Caco-2 (cell line): ENCODE measurements around the gene TCP1. TPM values are rescaled to one million over a fixed set of nuclear protein-coding genes. Genes with fewer than 3 reads are reported as not detected.

Experiments
- BruUV-seq: library from RNA; stranded (reverse); fragments of 400-500 nt; replicated peaks from 2 replicates; lab custom pipeline; 2021; lab: Mats Ljungman, UMichigan
- CTCF ChIA-PET: fragments of 300-600 bp; sonication (Branson Sonifier 250); formaldehyde crosslinking; loops from one replicate; lab custom pipeline; 2022; ENCODE audit warnings: antibody characterized with exemption; lab: Charles Lee
- POLR2A ChIA-PET: fragments of 300-600 bp; sonication (Branson Sonifier 250); formaldehyde crosslinking; loops from one replicate; lab custom pipeline; 2022; ENCODE audit warnings: antibody characterized with exemption; lab: Charles Lee
- DNase-seq, 2 experiments: peaks; one replicate each; pipeline versions ENCODE4 v3.0.0 to v3.0.0-alpha.2; 2020 to 2022
- H3K27me3 ChIP-seq: replicated peaks from 2 replicates; pipeline ENCODE4 v1.6.0; 2011; ENCODE audit warnings: low read length; ENCODE audit not compliant: control insufficient read depth, insufficient read depth
- H3K36me3 ChIP-seq: 2 replicates; pipeline ENCODE4 v1.5.1; 2011; ENCODE audit warnings: low read length; ENCODE audit not compliant: control insufficient read depth, insufficient read depth
- H3K4me1 ChIP-seq: fragments of 250-450 bp; sonication (Bioruptor Pico); 2 replicates; pipeline ENCODE4 v1.5.1; 2020; ENCODE audit warnings: mild to moderate bottlenecking
- H3K4me3 ChIP-seq: 2 replicates; pipeline ENCODE4 v1.5.1; 2011; ENCODE audit warnings: low read depth, mild to moderate bottlenecking, control low read depth, low read length
- H3K9me3 ChIP-seq: fragments of 250-450 bp; sonication (Bioruptor Pico); 2 replicates; pipeline ENCODE4 v1.5.1; 2020; ENCODE audit warnings: mild to moderate bottlenecking, moderate library complexity
- H3K27ac Mint-ChIP-seq: one replicate; pipeline ENCODE4 v1.8.0; 2022; ENCODE audit warnings: mixed read lengths; ENCODE audit not compliant: unreplicated experiment
- H3K27me3 Mint-ChIP-seq: one replicate; pipeline ENCODE4 v1.8.0; 2022; ENCODE audit warnings: mixed read lengths; ENCODE audit not compliant: insufficient read depth, unreplicated experiment
- H3K36me3 Mint-ChIP-seq: one replicate; pipeline ENCODE4 v1.8.0; 2022; ENCODE audit warnings: mild to moderate bottlenecking, mixed read lengths; ENCODE audit not compliant: insufficient read depth, unreplicated experiment
- H3K4me1 Mint-ChIP-seq: one replicate; pipeline ENCODE4 v1.8.0; 2022; ENCODE audit warnings: low read depth, mixed read lengths; ENCODE audit not compliant: unreplicated experiment
- H3K4me3 Mint-ChIP-seq: one replicate; pipeline ENCODE4 v1.8.0; 2022; ENCODE audit warnings: mild to moderate bottlenecking, moderate library complexity, mixed read lengths; ENCODE audit not compliant: unreplicated experiment
- H3K9me3 Mint-ChIP-seq: one replicate; pipeline ENCODE4 v1.8.0; 2022; ENCODE audit warnings: mixed read lengths; ENCODE audit not compliant: unreplicated experiment
- intact Hi-C: fragments of 100-400 bp; cut with micrococcal nuclease; formaldehyde crosslinking; loops from one replicate; pipeline ENCODE4 v1.10.0; 2022; ENCODE audit not compliant: unreplicated experiment
- total RNA-seq: library from RNA; stranded (reverse); gene quantifications from 2 replicates; pipeline ENCODE4 v1.2.3, GENCODE V29; 2022
- TF ChIP-seq, protein P1 (sequence below), 2 experiments: fragments of 200-600 bp in 1 of 2; IDR thresholded peaks; 1 replicate in 1 of 2; 2 replicates in 1 of 2; pipeline versions ENCODE4 v1.5.1 to v1.8.0; 2011 to 2022; ENCODE audit warnings: antibody characterized with exemption in 1 of 2, control low read depth in 1 of 2, inconsistent platforms in 1 of 2, low read depth in 1 of 2, low read length in 1 of 2, mild to moderate bottlenecking in 1 of 2, moderate library complexity in 1 of 2; ENCODE audit not compliant: insufficient read depth in 1 of 2, severe bottlenecking in 1 of 2, unreplicated experiment in 1 of 2

TCP1 gene
- total RNA-seq, 1 experiment from 2014 or later, result 286 TPM

- Histone ChIP-seq H3K27me3 (no peaks in the 10 kb centered on the region), H3K4me3 (peak overlapping the region; percentile 95), H3K4me1 (peaks cover 18% of the 10 kb centered on the region), H3K36me3 (peaks cover 3% of the 10 kb centered on the region), H3K9me3 (no peaks in the 10 kb centered on the region)
- peaks cover 18% of the 10 kb centered on the region for H3K4me1 Mint-ChIP-seq
- peak overlapping the region; percentile 98 for H3K27ac Mint-ChIP-seq
- peak overlapping the region; percentile 96 for H3K4me3 Mint-ChIP-seq
- POLR2A ChIA-PET, result interaction anchor here (0.5 to 4.4 kb wide), 7 partner anchors 17 to 96 kb away, joined by 3 to 71 read pairs (median 5); partner anchors contain the start of genes ACAT2, SOD2 and WTAP
- no TSS peak for BruUV-seq
- no peaks in the 10 kb centered on the region for H3K9me3 Mint-ChIP-seq
- CTCF ChIA-PET, result interaction anchor here (0.7 to 1.3 kb wide), 2 partner anchors 27 to 1183 kb away, joined by 4 to 9 read pairs; partner anchors contain the start of gene ACAT2
- no peaks in the 10 kb centered on the region for H3K27me3 Mint-ChIP-seq
- H3K36me3 Mint-ChIP-seq, result peaks cover 97% of the 10 kb centered on the region
- TF ChIP-seq, protein P1, sequence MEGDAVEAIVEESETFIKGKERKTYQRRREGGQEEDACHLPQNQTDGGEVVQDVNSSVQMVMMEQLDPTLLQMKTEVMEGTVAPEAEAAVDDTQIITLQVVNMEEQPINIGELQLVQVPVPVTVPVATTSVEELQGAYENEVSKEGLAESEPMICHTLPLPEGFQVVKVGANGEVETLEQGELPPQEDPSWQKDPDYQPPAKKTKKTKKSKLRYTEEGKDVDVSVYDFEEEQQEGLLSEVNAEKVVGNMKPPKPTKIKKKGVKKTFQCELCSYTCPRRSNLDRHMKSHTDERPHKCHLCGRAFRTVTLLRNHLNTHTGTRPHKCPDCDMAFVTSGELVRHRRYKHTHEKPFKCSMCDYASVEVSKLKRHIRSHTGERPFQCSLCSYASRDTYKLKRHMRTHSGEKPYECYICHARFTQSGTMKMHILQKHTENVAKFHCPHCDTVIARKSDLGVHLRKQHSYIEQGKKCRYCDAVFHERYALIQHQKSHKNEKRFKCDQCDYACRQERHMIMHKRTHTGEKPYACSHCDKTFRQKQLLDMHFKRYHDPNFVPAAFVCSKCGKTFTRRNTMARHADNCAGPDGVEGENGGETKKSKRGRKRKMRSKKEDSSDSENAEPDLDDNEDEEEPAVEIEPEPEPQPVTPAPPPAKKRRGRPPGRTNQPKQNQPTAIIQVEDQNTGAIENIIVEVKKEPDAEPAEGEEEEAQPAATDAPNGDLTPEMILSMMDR (IDR thresholded peaks at IDR 0.05; ENCODE audit: insufficient read depth in 1 of 2, low read depth in 1 of 2, low read length in 1 of 2, severe bottlenecking in 1 of 2, unreplicated experiment in 1 of 2), result no peak
- intact Hi-C loops, result loop anchor here (1.0 to 5.0 kb wide), 3 partner anchors 27 to 96 kb away; partner anchors contain the start of genes ACAT2 and SOD2
- DNase-seq, result peak; percentile 44
Observed at GRCh38 chr6:159788753-159789376, 537 bp downstream of the TCP1 start.

DNA sequence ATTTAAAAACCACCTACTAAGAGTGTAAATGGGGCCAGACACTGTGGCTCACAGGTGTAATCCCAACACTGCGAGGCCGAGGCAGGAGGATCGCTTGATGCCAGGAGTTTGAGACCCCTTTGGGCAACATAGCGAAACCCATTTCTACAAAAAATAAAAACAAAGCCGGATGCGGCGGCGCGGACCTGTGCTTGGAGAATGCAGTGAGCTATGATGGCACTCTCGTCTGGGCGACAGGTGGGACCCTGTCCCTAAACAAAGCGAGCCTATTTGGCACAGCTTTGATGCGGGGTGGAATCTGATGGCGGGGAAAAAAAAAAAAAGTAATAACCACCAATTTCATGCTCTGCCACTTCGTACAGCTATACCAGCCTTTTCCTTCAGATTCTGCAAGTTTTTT is 1.1 kb downstream of the TCP1 start:
- TSS peak; percentile 33 for BruUV-seq
- peak overlapping the region; percentile 98 for H3K27ac Mint-ChIP-seq
- H3K4me1 Mint-ChIP-seq, result peaks cover 18% of the 10 kb centered on the region
- CTCF ChIA-PET, result interaction anchor here (0.5 kb wide), 1 partner anchor 129 kb away, joined by 3 read pairs; no protein-coding TSS in a partner anchor
- Histone ChIP-seq H3K9me3 (no peaks in the 10 kb centered on the region), H3K27me3 (no peaks in the 10 kb centered on the region), H3K4me3 (peak overlapping the region; percentile 95), H3K36me3 (peaks cover 3% of the 10 kb centered on the region), H3K4me1 (peaks cover 18% of the 10 kb centered on the region)
- POLR2A ChIA-PET, result interaction anchor here (1.5 to 4.4 kb wide), 3 partner anchors 27 to 95 kb away, joined by 4 to 71 read pairs (median 21); partner anchors contain the start of genes ACAT2, SOD2 and WTAP
- H3K4me3 Mint-ChIP-seq, result peak overlapping the region; percentile 96
- TF ChIP-seq, protein P1 (IDR thresholded peaks at IDR 0.05; ENCODE audit: insufficient read depth in 1 of 2, low read depth in 1 of 2, low read length in 1 of 2, severe bottlenecking in 1 of 2, unreplicated experiment in 1 of 2), result no peak
- no peaks in the 10 kb centered on the region for H3K27me3 Mint-ChIP-seq
- no peak for DNase-seq
- H3K36me3 Mint-ChIP-seq, result peaks cover 97% of the 10 kb centered on the region
- intact Hi-C loops, result loop anchor here (5.0 kb wide), 1 partner anchor 64 kb away; no protein-coding TSS in a partner anchor
- H3K9me3 Mint-ChIP-seq, result no peaks in the 10 kb centered on the region

- CTCF ChIA-PET, result no interaction called here
- DNase-seq, result peak in 1 of 2 experiments; percentile 13
- Histone ChIP-seq H3K4me3 (no peak overlapping the region), H3K27me3 (no peaks in the 10 kb centered on the region), H3K4me1 (0 out of 2 replicates have a peak, but pooled peaks cover 6% of the 10 kb centered on the region), H3K36me3 (peaks cover 3% of the 10 kb centered on the region; the same call in 1 of the 2 replicates), H3K9me3 (no peaks in the 10 kb centered on the region)
- intact Hi-C loops, result no loop called here
- BruUV-seq, result TSS peak; percentile 53
- H3K36me3 Mint-ChIP-seq, result peaks cover 90% of the 10 kb centered on the region
- H3K9me3 Mint-ChIP-seq, result no peaks in the 10 kb centered on the region
- POLR2A ChIA-PET, result no interaction called here
- no peak overlapping the region for H3K4me3 Mint-ChIP-seq
- H3K4me1 Mint-ChIP-seq, result peaks cover 7% of the 10 kb centered on the region
- H3K27me3 Mint-ChIP-seq, result no peaks in the 10 kb centered on the region
- TF ChIP-seq, protein P1 (IDR thresholded peaks at IDR 0.05; ENCODE audit: insufficient read depth in 1 of 2, low read depth in 1 of 2, low read length in 1 of 2, severe bottlenecking in 1 of 2, unreplicated experiment in 1 of 2), result no peak
- H3K27ac Mint-ChIP-seq, result no peak overlapping the region
Observed at GRCh38 chr6:159778542-159779103, 10.8 kb downstream of the TCP1 start.
